IPS DF 6.9 (cell line): ENCODE data around the gene UBE2L6.
"Not testable (repeated sequence)": the region's sequence is repeated elsewhere in the genome, so short reads cannot be mapped to it uniquely, and the experiment has no call there.

Source experiments
- DNase-seq: peaks from one replicate; pipeline ENCODE4 v3.0.0-alpha.2; 2013; ENCODE audit warnings: low read depth, low spot score
- H3K27ac ChIP-seq: one replicate; pipeline ENCODE4 v1.5.1; 2013; ENCODE audit warnings: low read length, control low read depth
- H3K27me3 ChIP-seq: 2 replicates; pipeline ENCODE4 v1.6.1; 2013; ENCODE audit warnings: mild to moderate bottlenecking, low read length; ENCODE audit not compliant: control insufficient read depth, insufficient read depth
- H3K36me3 ChIP-seq: 2 replicates; pipeline ENCODE4 v1.6.1; 2013; ENCODE audit warnings: low read length; ENCODE audit not compliant: control insufficient read depth, insufficient read depth
- H3K4me1 ChIP-seq: 2 replicates; pipeline ENCODE4 v1.6.1; 2013; ENCODE audit warnings: low read length; ENCODE audit not compliant: control insufficient read depth, insufficient read depth
- H3K4me3 ChIP-seq: 2 replicates; pipeline ENCODE4 v1.5.1; 2013; ENCODE audit warnings: mild to moderate bottlenecking, low read length
- H3K9me3 ChIP-seq: 2 replicates; pipeline ENCODE4 v1.6.1; 2013; ENCODE audit warnings: low read length, inconsistent platforms; ENCODE audit not compliant: control insufficient read depth, insufficient read depth
- WGBS: extraction: QIAGEN DNeasy Blood & Tissue Kit; methylation state at CpG from one replicate; pipeline ENCODE4 v1.1.7; 2013; ENCODE audit warnings: mixed read lengths, missing lambda C conversion rate; ENCODE audit not compliant: insufficient read length, insufficient coverage; 5-methylcytosine and 5-hydroxymethylcytosine counted together

The UBE2L6 gene

GRCh38 chr11:57546869-57547475, 20.5 kb downstream of the UBE2L6 start:
- peaks cover 5% of the 10 kb centered on the region; the same call in 1 of the 2 replicates for H3K4me1 ChIP-seq
- no peak for DNase-seq
- H3K9me3 ChIP-seq, result no peaks in the 10 kb centered on the region
- H3K27ac ChIP-seq, result no peak overlapping the region
- H3K27me3 ChIP-seq, result no peaks in the 10 kb centered on the region
- H3K36me3 ChIP-seq, result peaks cover 7% of the 10 kb centered on the region
- no peak overlapping the region for H3K4me3 ChIP-seq
- no CpG with 5 or more reads among the region's 5 CpGs for WGBS

GRCh38 chr11:57546451-57546850, 21.0 kb downstream of the UBE2L6 start:
- peaks cover 5% of the 10 kb centered on the region; the same call in 1 of the 2 replicates for H3K4me1 ChIP-seq
- no peaks in the 10 kb centered on the region for H3K9me3 ChIP-seq
- no peak for DNase-seq
- no CpG with 5 or more reads among the region's 7 CpGs for WGBS
- no peaks in the 10 kb centered on the region for H3K27me3 ChIP-seq
- peaks cover 7% of the 10 kb centered on the region; the same call in 1 of the 2 replicates for H3K36me3 ChIP-seq
- H3K4me3 ChIP-seq, result no peak overlapping the region
- no peak overlapping the region for H3K27ac ChIP-seq

- no peaks in the 10 kb centered on the region for H3K9me3 ChIP-seq
- H3K4me1 ChIP-seq, result peaks cover 5% of the 10 kb centered on the region; the same call in 1 of the 2 replicates
- WGBS, result no CpG with 5 or more reads among the region's 13 CpGs
- peaks cover 7% of the 10 kb centered on the region; the same call in 1 of the 2 replicates for H3K36me3 ChIP-seq
- H3K27me3 ChIP-seq, result no peaks in the 10 kb centered on the region
- H3K4me3 ChIP-seq, result no peak overlapping the region
- no peak for DNase-seq
- no peak overlapping the region for H3K27ac ChIP-seq
These were observed 21.6 kb downstream of the UBE2L6 start for GRCh38 chr11:57545883-57546282.

- DNase-seq, result no peak
- H3K27me3 ChIP-seq, result no peaks in the 10 kb centered on the region
- H3K36me3 ChIP-seq, result no peaks in the 10 kb centered on the region
- H3K4me1 ChIP-seq, result peaks cover 5% of the 10 kb centered on the region; the same call in 1 of the 2 replicates
- no CpG with 5 or more reads among the region's 6 CpGs for WGBS
- no peak overlapping the region for H3K4me3 ChIP-seq
- H3K9me3 ChIP-seq, result no peaks in the 10 kb centered on the region
- H3K27ac ChIP-seq, result no peak overlapping the region
These were observed 22.9 kb downstream of the UBE2L6 start for GRCh38 chr11:57544566-57544965.

- no peak for DNase-seq
- H3K4me3 ChIP-seq, result no peak overlapping the region
- H3K4me1 ChIP-seq, result peaks cover 5% of the 10 kb centered on the region; the same call in 1 of the 2 replicates
- H3K9me3 ChIP-seq, result no peaks in the 10 kb centered on the region
- WGBS, result no CpG with 5 or more reads among the region's 6 CpGs
- H3K27me3 ChIP-seq, result no peaks in the 10 kb centered on the region
- no peak overlapping the region for H3K27ac ChIP-seq
- H3K36me3 ChIP-seq, result no peaks in the 10 kb centered on the region
These were observed 23.9 kb downstream of the UBE2L6 start for GRCh38 chr11:57543593-57543992.

GRCh38 chr11:57542582-57542981, 24.9 kb downstream of the UBE2L6 start:
- Histone ChIP-seq H3K27me3 (no peaks in the 10 kb centered on the region), H3K4me3 (no peak overlapping the region), H3K4me1 (peaks cover 7% of the 10 kb centered on the region; the same call in 1 of the 2 replicates), H3K27ac (no peak overlapping the region), H3K36me3 (no peaks in the 10 kb centered on the region), H3K9me3 (no peaks in the 10 kb centered on the region)
- no peak for DNase-seq
- no CpG with 5 or more reads among the region's 4 CpGs for WGBS

GRCh38 chr11:57541169-57541568, 26.3 kb downstream of the UBE2L6 start:
- no CpG with 5 or more reads among the region's 5 CpGs for WGBS
- no peak overlapping the region for H3K4me3 ChIP-seq
- H3K9me3 ChIP-seq, result no peaks in the 10 kb centered on the region
- H3K27me3 ChIP-seq, result no peaks in the 10 kb centered on the region
- DNase-seq, result no peak
- no peaks in the 10 kb centered on the region for H3K36me3 ChIP-seq
- no peak overlapping the region for H3K27ac ChIP-seq
- peaks cover 11% of the 10 kb centered on the region for H3K4me1 ChIP-seq

GRCh38 chr11:57539342-57539741, 28.1 kb downstream of the UBE2L6 start:
- Histone ChIP-seq H3K4me3 (no peak overlapping the region), H3K27ac (no peak overlapping the region), H3K27me3 (no peaks in the 10 kb centered on the region), H3K4me1 (peaks cover 11% of the 10 kb centered on the region), H3K36me3 (no peaks in the 10 kb centered on the region), H3K9me3 (no peaks in the 10 kb centered on the region)
- DNase-seq, result no peak
- no CpG with 5 or more reads among the region's 1 CpG for WGBS

- H3K27me3 ChIP-seq, result no peaks in the 10 kb centered on the region
- no peak for DNase-seq
- no peak within 1 kb of the TSS for H3K4me3 ChIP-seq
- H3K36me3 ChIP-seq, result no peaks in the 10 kb centered on the region
- no peaks in the 10 kb centered on the region for H3K9me3 ChIP-seq
- no CpG with 5 or more reads among the region's 14 CpGs for WGBS
- no peak within 1 kb of the TSS for H3K27ac ChIP-seq
- H3K4me1 ChIP-seq, result peaks cover 5% of the 10 kb centered on the region
These were observed 30.4 kb downstream of the UBE2L6 start, which contains the start of gene SMTNL1 for GRCh38 chr11:57536947-57537619. TSS of gene SMTNL1 (plus strand) at chr11:57537595. CDS start at chr11:57542643, 5,048 bp downstream.

GRCh38 chr11:57534449-57534848, 33.0 kb downstream of the UBE2L6 start:
- H3K9me3 ChIP-seq, H3K36me3 ChIP-seq, H3K4me1 ChIP-seq, H3K27ac ChIP-seq, H3K27me3 ChIP-seq, DNase-seq, H3K4me3 ChIP-seq: not testable (repeated sequence)
- no CpG with 5 or more reads among the region's 7 CpGs for WGBS
